ENCODE measurements around the gene DNAI4.

Gene DNAI4

GRCh38 chr1:66764994-66765578 is 159.6 kb downstream of the DNAI4 start:
- DNase-seq (ENCODE audit: low read depth), result no peak

Measured in GM04503 (cell line).